Stimulated activated CD4-positive, alpha-beta T cell treated with anti-CD3 and anti-CD28 coated beads, Interleukin-12 subunit alpha, Interleukin-12 subunit beta, amount 100 ng/mL, for 48 hours (primary cell): Measurements from ENCODE around the gene KNCN.

Source experiments
- DNase-seq, 3 donors: peaks; one replicate each; pipeline ENCODE4 v3.0.0-alpha.2; 2020; ENCODE audit warnings: low read depth in 2 of 3, low spot score in 1 of 3

Gene KNCN

GRCh38 chr1:46506470-46507219 lies 44.8 kb downstream of the KNCN start:
- no peak for DNase-seq

DNA sequence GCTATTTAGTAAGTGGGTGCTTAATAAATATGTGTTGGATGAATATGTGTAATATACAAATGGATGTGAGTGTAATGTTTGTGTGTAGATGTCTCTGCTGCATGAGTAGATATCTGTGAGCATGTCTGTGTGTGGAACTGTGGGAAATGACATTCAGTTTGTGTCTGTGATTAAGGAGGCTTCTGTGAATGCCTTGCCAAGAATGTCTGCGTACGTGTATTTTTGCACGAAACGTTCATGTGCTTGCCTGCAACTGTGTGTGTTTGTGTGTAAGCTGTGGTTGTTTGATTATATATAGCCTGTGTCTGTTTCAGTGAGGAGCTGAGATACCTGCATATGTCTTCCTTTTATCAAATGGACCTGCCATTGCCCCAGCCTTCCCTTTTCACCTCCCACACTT lies 48.0 kb downstream of the KNCN start:
- no peak for DNase-seq

DNA sequence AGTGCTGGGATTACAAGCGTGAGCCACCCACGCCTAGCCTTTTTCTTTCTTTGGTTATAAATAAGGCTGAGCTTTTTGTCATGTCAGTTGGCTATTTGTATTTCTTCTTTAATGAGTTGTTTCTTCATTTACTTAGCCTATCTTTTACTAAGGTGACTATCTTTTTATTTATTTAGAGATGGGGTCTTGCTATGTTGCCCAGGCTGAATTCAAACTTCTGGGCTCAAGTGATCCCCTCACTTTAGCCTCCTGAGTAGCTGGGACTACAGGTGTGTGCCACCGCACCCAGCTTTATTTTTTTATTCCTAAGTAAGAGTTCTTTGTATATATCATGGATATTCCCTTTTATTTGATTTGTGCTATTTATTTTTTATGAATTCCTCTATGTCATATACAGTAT lies 49.9 kb downstream of the KNCN start:
- DNase-seq: no peak

GRCh38 chr1:46497665-46498064 lies 53.8 kb downstream of the KNCN start:
- no peak for DNase-seq

DNA sequence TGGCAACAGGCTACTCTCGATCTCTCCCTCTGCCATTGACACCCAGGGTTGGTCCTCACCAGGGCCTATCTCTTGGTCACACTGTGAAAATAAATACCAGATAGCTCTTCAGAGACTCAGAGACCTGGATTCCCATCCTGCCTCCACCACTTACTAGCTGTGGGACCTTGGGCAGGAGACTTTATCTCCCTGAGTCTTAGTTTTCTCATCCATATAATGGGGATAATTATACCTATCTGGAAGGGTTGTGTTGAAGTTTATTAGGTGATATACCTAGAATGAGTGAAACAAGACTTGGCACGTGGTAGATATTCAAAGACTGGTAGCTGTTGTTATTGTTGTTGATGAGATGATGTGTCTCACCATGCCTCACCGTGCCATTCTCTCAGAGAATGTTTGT lies 54.4 kb downstream of the KNCN start:
- no peak for DNase-seq

DNA sequence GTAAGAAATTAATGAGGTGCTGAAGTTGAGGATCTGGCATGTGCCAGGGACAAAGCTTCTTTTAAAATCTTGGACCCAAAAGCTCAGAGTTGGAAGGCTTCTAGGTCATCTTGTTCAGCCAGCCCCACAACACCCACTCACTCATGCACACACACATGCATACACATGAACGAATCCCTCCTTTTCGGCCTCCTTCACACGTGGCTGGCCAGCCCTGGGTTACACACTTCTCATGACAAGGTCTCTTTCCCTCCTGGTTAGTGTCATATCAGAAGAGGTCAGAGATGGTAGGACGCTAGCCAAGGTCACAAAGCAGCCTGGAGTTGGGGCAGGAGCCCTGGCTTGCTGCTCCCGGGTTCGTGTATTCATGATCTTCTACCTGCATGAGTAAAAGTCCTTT lies 54.9 kb downstream of the KNCN start:
- no peak for DNase-seq

DNA sequence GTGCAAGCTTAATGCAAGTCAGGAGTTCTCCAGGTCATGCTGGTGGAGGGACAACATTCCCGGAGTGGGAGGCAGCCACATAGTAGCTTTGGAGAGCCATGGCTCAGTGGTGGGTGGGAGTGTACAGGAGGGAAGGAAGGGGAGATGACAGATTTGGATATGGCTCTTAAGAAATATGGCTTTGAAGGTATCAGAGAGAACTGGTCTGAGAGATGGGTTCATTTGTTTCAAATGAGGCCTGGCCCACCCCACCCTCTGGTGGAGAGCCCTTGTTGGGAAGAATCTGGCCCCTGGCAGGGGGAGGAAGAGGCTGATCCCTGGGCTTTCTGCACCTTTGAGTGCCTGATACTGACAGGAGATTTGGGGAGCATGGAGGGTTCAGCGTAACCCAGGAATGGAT lies 55.7 kb downstream of the KNCN start:
- DNase-seq: no peak
